ENCODE measurements around the gene SLC25A38.

SLC25A38 gene

GRCh38 chr3:39376959-39377634, 6.1 kb upstream of the SLC25A38 start:
- FAIRE-seq (no peak), DNase-seq (ENCODE audit: low spot score) (no peak)

GRCh38 chr3:39378088-39378487, 5.1 kb upstream of the SLC25A38 start:
- FAIRE-seq: no peak
- DNase-seq (ENCODE audit: low spot score): peak; percentile 59

- no peak for DNase-seq (ENCODE audit: low spot score)
- FAIRE-seq: no peak
Observed at GRCh38 chr3:39378957-39379777, 4.0 kb upstream of the SLC25A38 start.

- DNase-seq (ENCODE audit: low spot score) (no peak), FAIRE-seq (no peak)
Observed at GRCh38 chr3:39379778-39380155, 3.4 kb upstream of the SLC25A38 start.

GRCh38 chr3:39381432-39381831, 1.7 kb upstream of the SLC25A38 start:
- FAIRE-seq (no peak), DNase-seq (ENCODE audit: low spot score) (no peak)

- DNase-seq (ENCODE audit: low spot score): peak; percentile 99
- FAIRE-seq: peak; percentile 81
Observed at GRCh38 chr3:39383881-39384664, 903 bp downstream of the SLC25A38 start.

GRCh38 chr3:39384665-39385000, 1.5 kb downstream of the SLC25A38 start:
- no peak for DNase-seq (ENCODE audit: low spot score)
- FAIRE-seq: no peak

GRCh38 chr3:39385456-39386090, 2.4 kb downstream of the SLC25A38 start:
- no peak for FAIRE-seq
- DNase-seq (ENCODE audit: low spot score): no peak

- DNase-seq (ENCODE audit: low spot score) (no peak), FAIRE-seq (no peak)
Observed at GRCh38 chr3:39386318-39386717, 3.1 kb downstream of the SLC25A38 start.

- no peak for DNase-seq (ENCODE audit: low spot score)
- FAIRE-seq: no peak
Observed at GRCh38 chr3:39387411-39387975, 4.3 kb downstream of the SLC25A38 start.

- FAIRE-seq (no peak), DNase-seq (ENCODE audit: low spot score) (no peak)
Observed at GRCh38 chr3:39388153-39388552, 5.0 kb downstream of the SLC25A38 start.

- FAIRE-seq: no peak
- no peak for DNase-seq (ENCODE audit: low spot score)
Observed at GRCh38 chr3:39388741-39389248, 5.6 kb downstream of the SLC25A38 start.

- FAIRE-seq (no peak), DNase-seq (ENCODE audit: low spot score) (no peak)
Observed at GRCh38 chr3:39390181-39390580, 7.0 kb downstream of the SLC25A38 start.

- FAIRE-seq: no peak
Observed at GRCh38 chr3:39396690-39397089, 13.5 kb downstream of the SLC25A38 start.

GRCh38 chr3:39398700-39399099, 15.5 kb downstream of the SLC25A38 start:
- no peak for DNase-seq (ENCODE audit: low spot score)
- no peak for FAIRE-seq

More at GRCh38 chr3:39396690-39397089, 13.5 kb downstream of the SLC25A38 start:
- no peak for DNase-seq (ENCODE audit: low spot score)

- DNase-seq (ENCODE audit: low spot score) (no peak), FAIRE-seq (no peak)
Observed at GRCh38 chr3:39401983-39402382, 18.8 kb downstream of the SLC25A38 start.

- DNase-seq (ENCODE audit: low spot score) (no peak), FAIRE-seq (no peak)
Observed at GRCh38 chr3:39404943-39405686, 21.9 kb downstream of the SLC25A38 start.

GRCh38 chr3:39405687-39406367, 22.7 kb downstream of the SLC25A38 start:
- FAIRE-seq (no peak), DNase-seq (ENCODE audit: low spot score) (no peak)

GRCh38 chr3:39406368-39407258, 23.4 kb downstream of the SLC25A38 start, which contains the start of gene RPSA:
RPSA (plus strand) TSS chr3:39406720; CDS start chr3:39407654, 934 bp downstream.
- DNase-seq (ENCODE audit: low spot score) (peak; percentile 96), FAIRE-seq (peak; percentile 17)
